ENCODE measurements around the gene IL24. TPM values are rescaled to one million over a fixed set of nuclear protein-coding genes. Genes with fewer than 3 reads are reported as not detected.

Gene IL24
- total and polyA plus RNA-seq, 10 of the 15 experiments (the other 5 are each of a cell fraction or from before 2014, with no cell fraction given): 0.05 to 19.8 (median 0.35) TPM; not detected in 1

DNA sequence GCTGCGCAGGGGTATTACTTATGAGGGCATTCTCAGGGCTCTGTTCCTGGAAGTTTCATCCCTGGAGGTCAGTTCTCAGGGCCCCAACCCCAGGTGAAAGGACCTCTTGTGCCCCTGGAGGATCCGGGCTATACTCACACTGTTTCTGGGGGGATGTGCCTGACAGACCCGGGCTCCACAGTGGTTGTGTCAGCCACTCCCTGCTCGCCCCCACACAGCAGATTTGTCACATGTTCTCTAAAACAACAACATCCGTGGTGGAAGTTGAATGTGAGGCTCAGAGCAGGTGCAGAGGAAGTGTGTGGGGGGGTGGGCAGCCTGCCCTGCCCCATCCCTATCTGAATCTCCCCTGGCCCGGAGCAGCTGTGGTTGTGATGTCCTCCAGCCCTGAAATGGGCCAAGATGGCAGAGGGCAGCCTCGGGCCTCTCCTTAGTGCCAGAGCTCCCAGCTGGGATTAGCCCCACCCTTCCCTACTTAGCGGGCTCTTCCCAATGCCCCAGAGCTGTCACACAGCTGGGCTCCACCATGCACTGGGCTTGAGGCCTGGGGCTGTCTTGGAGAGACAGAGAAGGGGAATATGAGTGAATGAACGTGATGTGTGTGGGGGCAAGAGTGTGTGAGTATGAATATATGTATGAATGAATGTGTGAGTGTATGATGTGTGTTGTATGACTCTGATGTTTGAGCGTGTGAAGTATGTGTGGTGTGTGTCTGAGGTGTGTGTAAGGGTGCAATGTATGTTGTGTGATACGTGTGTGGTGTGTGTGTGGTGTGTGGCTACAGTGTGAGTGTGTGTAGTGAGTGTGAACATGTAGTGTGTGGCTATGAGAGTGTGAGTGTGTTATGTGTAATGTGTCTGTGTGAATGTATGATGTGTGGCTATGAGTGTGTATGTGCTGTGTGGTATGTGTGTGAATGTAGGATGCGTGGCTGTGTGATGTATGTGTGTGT, 26.0 kb downstream of the IL24 start (continued):
- peak; percentile 20; the same call in 1 of the 2 replicates for TF ChIP-seq ZNF592 (IDR thresholded peaks at IDR 0.05)
- TF ChIP-seq, protein P1, sequence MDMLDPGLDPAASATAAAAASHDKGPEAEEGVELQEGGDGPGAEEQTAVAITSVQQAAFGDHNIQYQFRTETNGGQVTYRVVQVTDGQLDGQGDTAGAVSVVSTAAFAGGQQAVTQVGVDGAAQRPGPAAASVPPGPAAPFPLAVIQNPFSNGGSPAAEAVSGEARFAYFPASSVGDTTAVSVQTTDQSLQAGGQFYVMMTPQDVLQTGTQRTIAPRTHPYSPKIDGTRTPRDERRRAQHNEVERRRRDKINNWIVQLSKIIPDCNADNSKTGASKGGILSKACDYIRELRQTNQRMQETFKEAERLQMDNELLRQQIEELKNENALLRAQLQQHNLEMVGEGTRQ (IDR thresholded peaks at IDR 0.05; ENCODE audit: borderline replicate concordance, low read depth, low read length): peak; percentile 38; the same call in 1 of the 2 replicates
- TF ChIP-seq ZSCAN29 (IDR thresholded peaks at IDR 0.05): no peak
- TF ChIP-seq HCFC1 (IDR thresholded peaks at IDR 0.05; ENCODE audit: low read length): 0 out of 2 replicates have a peak, but pooled peaks have one; percentile 18
- no peak for TF ChIP-seq CHD4 (IDR thresholded peaks at IDR 0.05)
- TF ChIP-seq POLR2AphosphoS5 (IDR thresholded peaks at IDR 0.05; ENCODE audit: low read length): peak; percentile 78
- peak; percentile 85 for TF ChIP-seq MLLT1 (IDR thresholded peaks at IDR 0.05)
- TF ChIP-seq CEBPZ (IDR thresholded peaks at IDR 0.05; ENCODE audit: low read depth, low read length): no peak
- TF ChIP-seq KAT2A (conservative IDR thresholded peaks at IDR 0.05; ENCODE audit: control insufficient read depth, low read depth, low read length): no peak
- no peak for TF ChIP-seq IRF5 (IDR thresholded peaks at IDR 0.05; ENCODE audit: borderline replicate concordance)
- TF ChIP-seq KLF5 (IDR thresholded peaks at IDR 0.05; ENCODE audit: partially characterized antibody): no peak
- no peak for TF ChIP-seq NFYA (IDR thresholded peaks at IDR 0.05; ENCODE audit: borderline replicate concordance, low read depth, low read length)
- peak in 1 of 2 experiments; percentile 95; a peak in 2 of 3 replicates for TF ChIP-seq EGR1 (IDR thresholded peaks at IDR 0.05; ENCODE audit: borderline replicate concordance in 1 of 2, low read depth in 2 of 2, low read length in 2 of 2)
- peak; percentile 90 to 91 for TF ChIP-seq BHLHE40 (IDR thresholded peaks at IDR 0.05; ENCODE audit: borderline replicate concordance in 1 of 2, low read depth in 2 of 2, low read length in 1 of 2)
- TF ChIP-seq POLR2A (IDR thresholded peaks at IDR 0.05; ENCODE audit: low read depth, low read length): peak; percentile 78
- no peak for TF ChIP-seq SIN3A (IDR thresholded peaks at IDR 0.05; ENCODE audit: low read depth, low read length)
- peak; percentile 69; the same call in 1 of the 2 replicates for TF ChIP-seq NBN (IDR thresholded peaks at IDR 0.05)
